HG03064 (cell line): Measurements from ENCODE around the gene NPTXR.
"Not testable (repeated sequence)": the region's sequence is repeated elsewhere in the genome, so short reads cannot be mapped to it uniquely, and the experiment has no call there.

Experiments used
- ATAC-seq: cut with Tn5 transposase; IDR thresholded peaks from one replicate; pipeline ENCODE4 v1.9.1; 2021; ENCODE audit warnings: low read depth; ENCODE audit not compliant: unreplicated experiment

NPTXR gene

GRCh38 chr22:38853883-38854282 is 10.1 kb upstream of the NPTXR start:
- ATAC-seq: not testable (repeated sequence)

GRCh38 chr22:38853196-38853651 is 9.4 kb upstream of the NPTXR start:
- no peak for ATAC-seq

GRCh38 chr22:38852522-38852921 is 8.7 kb upstream of the NPTXR start:
- no peak for ATAC-seq

- no peak for ATAC-seq
Observed at GRCh38 chr22:38850941-38851849, 7.4 kb upstream of the NPTXR start.

- no peak for ATAC-seq
Observed at GRCh38 chr22:38850399-38850798, 6.6 kb upstream of the NPTXR start.

DNA sequence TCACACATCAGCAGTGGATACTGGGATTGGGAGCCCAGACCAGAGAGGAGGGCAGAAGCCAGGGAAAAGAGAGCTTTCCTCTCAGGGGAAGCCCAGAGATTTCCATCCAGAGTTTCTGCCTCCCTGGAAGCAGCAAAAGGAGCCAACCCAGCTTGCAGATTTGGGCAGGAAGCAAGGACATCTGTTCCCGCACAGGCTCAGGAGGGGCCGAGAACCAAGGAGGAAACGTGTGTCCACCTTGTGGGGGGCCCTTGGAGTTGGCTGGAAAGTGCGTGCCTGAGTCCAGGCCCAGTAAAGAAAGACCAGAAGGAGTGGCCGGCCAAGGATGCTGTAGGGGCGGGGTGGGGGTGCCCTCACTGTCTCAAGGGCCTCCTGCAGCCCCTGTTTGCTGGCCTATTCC is 6.0 kb upstream of the NPTXR start:
- ATAC-seq: no peak

DNA sequence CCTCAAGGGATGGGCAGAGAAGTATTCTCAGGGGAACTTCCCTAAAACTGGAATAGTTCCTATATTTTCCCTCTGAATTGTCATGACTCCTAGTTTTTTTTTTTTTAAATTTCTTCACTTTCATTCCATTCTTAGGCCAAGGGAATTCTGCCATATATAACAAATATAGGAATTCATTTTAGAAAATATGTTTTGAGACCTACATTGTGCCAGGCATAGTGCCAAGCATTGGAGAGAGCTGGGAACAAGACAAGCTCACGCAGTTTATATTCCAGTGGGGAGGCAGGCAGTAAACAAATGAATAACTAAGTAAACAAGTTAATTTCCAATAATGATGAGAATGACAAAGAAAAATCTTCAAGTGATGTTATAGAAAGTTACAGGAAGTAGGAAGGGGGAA is 2.6 kb upstream of the NPTXR start:
- no peak for ATAC-seq

DNA sequence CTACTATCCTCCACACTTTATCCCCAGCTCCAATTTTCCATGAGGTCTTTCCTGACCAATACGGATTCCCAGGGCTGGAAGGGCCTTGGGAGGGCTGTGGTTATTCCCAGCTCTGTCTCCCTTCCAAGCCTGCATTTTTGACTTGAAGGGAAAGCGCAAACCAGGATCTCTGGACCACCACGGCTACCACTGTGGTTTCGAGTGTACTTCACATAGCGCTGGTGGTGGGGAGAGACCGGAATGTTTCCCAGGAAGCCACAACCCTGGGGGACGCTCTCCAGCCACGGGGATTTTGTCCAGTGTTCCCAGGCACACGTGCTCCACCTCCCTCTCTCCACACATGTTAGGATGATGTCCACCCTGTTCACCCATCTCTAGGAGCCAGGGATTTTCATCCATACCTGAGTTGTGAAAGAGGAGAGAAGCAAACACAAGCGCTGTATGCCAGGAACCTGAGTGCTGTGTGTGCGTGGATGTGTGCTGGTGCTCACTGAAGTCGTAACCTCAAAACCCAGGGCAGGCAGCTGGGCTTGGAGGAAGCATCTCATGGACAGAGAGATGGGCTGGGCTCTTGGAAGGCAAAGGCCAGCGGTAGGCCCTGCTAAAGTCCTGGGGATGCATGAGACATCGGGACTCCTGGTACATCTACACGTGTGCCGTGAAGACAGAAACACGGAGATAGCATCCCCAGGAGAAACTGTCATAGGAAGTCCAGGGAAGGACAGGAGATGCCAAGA is 1.3 kb upstream of the NPTXR start:
- ATAC-seq: no peak

- ATAC-seq: no peak
Observed at GRCh38 chr22:38844315-38845003, 631 bp upstream of the NPTXR start.

DNA sequence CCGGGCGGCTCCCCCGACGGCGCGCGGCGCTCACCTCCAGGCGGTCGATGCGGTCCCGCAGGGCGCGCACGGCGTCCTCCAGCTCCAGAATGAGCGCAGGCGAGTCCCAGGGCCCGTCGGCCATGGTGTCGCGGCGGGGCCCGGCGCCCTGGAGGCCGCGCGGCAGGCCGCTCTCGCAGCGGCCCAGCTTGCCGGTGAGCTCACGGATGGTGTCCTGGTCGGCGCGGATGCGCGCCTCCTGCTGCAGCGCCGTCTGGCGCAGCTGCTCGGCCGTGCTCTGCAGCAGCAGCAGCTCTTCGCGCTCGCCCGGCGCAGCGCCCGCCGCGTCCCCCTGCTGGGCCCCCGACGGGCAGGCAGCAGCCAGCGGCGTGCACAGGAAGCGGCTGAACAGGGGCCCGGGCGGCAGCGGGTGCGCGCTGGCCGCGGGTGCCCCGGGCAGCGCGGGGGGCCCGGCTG is 599 bp downstream of the NPTXR start:
- ATAC-seq: no peak

DNA sequence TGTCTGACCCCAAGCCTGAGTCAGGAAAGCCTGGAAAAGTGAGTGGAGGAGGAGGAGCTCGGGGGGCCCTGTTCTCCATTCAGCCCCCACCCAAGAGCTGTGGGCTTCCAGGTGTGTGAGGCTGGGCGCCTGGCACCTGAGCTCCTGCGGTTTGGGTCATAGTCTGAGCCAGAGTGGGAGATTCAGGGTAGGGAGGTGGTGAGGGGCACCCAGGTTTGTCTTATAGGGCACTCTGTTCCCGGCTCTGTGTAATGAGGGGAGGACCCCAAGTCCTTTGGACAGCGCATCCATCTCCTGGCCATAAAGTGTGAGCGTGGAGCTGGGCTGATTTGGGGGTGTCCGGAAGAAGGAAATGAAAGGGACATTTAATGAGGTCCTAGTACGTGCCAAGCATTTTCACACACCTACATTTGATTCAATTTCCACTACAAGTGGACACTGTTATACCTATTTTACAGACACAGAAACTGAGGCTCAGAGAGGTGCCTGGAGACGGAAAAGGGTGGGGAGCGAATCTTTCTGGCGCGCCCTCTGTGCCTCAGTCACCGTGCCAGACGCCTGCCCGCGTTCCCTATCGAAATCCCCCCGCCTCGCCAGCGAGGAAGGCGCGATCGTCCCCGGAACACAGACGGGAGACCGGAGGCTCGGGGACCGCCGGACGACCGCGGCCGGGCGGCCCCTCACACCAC is 1.2 kb downstream of the NPTXR start:
- ATAC-seq: no peak

DNA sequence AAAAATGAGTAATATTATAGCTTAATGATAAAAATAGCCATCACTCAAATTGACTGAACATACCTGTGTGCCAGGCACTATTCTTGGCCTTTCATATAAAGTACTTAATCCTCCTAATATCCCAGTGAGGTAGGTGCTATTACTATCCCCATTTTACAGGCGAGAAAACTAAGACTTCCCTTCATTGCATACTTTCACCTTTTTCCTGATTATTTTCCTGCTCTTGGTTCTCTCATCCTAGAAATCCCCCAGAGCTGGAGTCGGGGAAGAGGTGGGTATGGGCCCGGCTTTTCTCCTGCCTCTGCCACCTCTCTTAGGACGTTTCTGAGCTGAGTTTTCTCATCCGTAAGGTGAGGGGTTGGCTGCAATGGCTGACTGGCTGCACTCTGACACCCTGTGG is 2.2 kb downstream of the NPTXR start:
- no peak for ATAC-seq

DNA sequence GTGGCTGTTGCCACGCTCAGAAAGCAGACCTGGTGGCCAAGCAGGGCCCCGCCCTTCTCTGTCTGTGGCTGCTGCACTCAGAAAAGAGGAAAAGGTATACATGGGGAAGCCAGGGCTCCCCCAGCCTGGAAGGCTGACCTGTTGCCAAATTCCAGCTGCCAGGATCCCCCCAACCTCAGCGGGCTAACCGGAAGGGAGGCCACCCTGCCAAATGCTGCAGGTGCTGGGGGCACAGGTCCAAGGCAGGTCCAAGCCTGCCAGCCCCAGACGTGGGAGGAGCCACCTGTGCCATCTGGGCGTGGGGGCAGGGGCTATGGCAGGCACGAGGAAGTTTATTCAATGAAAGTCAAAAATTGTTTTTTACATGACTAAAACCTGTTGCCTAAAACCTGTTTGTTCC is 2.6 kb downstream of the NPTXR start:
- ATAC-seq: no peak

DNA sequence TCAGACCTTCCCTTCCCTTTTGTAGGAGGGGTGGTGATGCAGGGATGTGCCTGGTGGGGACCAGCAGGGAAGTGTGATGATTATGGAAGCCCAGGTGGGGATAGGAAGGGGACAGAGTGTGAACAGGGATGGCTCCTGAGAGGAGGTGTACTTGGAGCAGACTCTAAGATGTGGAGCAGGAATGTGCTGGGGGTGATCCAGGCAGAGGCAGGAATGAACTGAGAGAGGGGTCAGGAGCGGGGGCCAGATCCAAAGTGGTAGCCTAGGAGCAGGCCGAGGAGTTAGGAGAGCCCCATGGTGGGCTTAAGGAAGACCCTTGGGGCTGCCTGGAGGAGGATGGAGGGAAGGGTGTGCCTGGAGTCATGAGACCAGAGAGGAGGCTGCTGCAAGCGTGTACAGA is 3.7 kb downstream of the NPTXR start:
- ATAC-seq: no peak

DNA sequence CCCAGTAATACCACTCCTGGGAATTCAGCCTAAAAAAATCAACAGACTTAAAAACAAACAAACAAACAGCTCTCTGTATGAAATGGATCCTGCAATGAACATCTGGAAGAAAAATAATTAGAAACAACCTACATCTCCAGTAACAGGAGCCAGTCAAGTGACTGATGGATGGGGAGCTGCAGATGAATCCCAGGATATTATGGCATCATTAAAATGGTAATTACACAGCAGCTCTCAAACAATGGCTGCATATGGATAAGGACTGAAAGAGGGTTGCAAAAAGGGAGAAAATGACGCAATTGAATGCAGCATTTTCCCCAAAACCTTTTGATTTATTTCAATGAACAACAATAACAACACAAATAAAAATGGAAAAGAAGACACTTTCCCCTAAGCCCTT is 4.1 kb downstream of the NPTXR start:
- ATAC-seq: no peak

- ATAC-seq: no peak
Observed at GRCh38 chr22:38837414-38837928, 6.4 kb downstream of the NPTXR start.

- ATAC-seq: no peak
Observed at GRCh38 chr22:38835888-38836301, 7.9 kb downstream of the NPTXR start.

DNA sequence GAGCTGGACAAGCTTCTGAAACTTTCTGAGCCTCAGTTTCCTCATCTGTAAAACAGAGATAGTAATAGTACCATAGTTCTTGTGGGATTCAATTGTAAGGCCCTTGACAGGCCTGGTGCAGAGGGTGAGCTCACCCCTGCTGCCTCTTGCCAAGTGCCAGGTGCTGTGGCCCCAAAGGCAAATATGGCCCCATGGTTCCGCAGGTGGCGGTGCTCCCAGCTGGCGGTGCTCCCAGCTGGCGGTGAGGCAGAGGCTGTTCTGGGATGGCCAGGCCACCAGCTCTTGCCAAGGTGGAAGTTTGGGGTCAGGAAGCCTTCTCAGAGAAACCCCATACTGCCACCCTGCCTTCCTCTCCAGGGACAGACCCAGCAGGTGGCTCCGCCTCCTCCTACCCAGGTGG is 8.8 kb downstream of the NPTXR start:
- no peak for ATAC-seq

DNA sequence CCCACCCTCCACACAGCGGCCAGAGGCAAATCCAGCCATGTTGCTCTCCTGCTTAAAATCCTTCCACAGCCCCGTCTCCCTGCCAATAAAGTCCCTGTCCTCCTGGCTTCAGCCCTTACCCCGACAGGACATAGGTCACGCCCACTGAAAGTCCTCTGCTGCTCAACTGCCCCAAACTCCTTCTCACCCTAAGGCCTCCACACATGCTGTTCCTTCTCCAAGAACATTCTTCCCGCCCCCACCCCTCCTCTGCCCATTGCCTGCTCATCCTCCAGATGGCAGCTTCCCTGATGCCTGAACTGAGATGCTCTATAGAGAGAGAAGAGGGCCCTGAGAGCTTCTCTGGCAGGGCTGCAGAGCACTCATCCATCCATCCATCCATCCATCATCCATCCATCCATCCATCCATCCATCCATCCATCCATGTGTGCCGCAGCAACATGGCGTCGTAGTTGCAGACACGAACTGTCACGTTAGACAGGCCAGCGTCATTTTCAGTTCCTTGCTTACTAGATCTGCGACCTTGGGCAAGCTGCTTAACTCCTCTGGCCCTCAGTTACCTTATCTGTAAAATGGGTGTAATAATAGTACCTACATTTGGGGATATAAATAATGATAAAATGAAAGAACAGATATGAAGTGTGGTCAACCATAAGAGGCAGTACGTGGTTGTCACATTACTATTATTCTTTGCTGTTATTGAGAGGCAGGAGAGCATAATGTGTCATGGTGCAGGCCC is 9.4 kb downstream of the NPTXR start:
- ATAC-seq: no peak

GRCh38 chr22:38833061-38833460 is 10.8 kb downstream of the NPTXR start:
- no peak for ATAC-seq
